HG03439 (cell line): Measurements from ENCODE around the gene DENND11.

ENCODE experiments used
- ATAC-seq: cut with Tn5 transposase; IDR thresholded peaks from one replicate; pipeline ENCODE4 v1.9.1; 2021; ENCODE audit warnings: mild to moderate bottlenecking, moderate library complexity; ENCODE audit not compliant: unreplicated experiment

Gene DENND11

GRCh38 chr7:141686074-141686473 is 15.9 kb downstream of the DENND11 start:
- ATAC-seq: no peak

GRCh38 chr7:141685285-141686023 is 16.5 kb downstream of the DENND11 start:
- no peak for ATAC-seq

GRCh38 chr7:141679014-141679413 is 23.0 kb downstream of the DENND11 start:
- ATAC-seq: no peak

GRCh38 chr7:141676618-141677017 is 25.3 kb downstream of the DENND11 start:
- ATAC-seq: no peak

- no peak for ATAC-seq
These were observed 26.3 kb downstream of the DENND11 start for GRCh38 chr7:141675436-141676215.

GRCh38 chr7:141674702-141675101 is 27.3 kb downstream of the DENND11 start:
- ATAC-seq: no peak

GRCh38 chr7:141674171-141674671 is 27.7 kb downstream of the DENND11 start:
- no peak for ATAC-seq

GRCh38 chr7:141673346-141673745 is 28.6 kb downstream of the DENND11 start:
- ATAC-seq: no peak

- no peak for ATAC-seq
These were observed 30.1 kb downstream of the DENND11 start for GRCh38 chr7:141671705-141672496.

GRCh38 chr7:141668853-141669252 is 33.1 kb downstream of the DENND11 start:
- ATAC-seq: no peak

GRCh38 chr7:141666071-141666470 is 35.9 kb downstream of the DENND11 start:
- no peak for ATAC-seq

GRCh38 chr7:141665208-141666035 is 36.5 kb downstream of the DENND11 start:
- no peak for ATAC-seq

- ATAC-seq: no peak
These were observed 37.5 kb downstream of the DENND11 start for GRCh38 chr7:141664450-141664849.

- no peak for ATAC-seq
These were observed 38.7 kb downstream of the DENND11 start for GRCh38 chr7:141663081-141663849.

- ATAC-seq: no peak
These were observed 41.7 kb downstream of the DENND11 start for GRCh38 chr7:141660259-141660658.

- ATAC-seq: no peak
These were observed 42.5 kb downstream of the DENND11 start for GRCh38 chr7:141659501-141659900.

GRCh38 chr7:141654551-141654950 is 47.4 kb downstream of the DENND11 start:
- no peak for ATAC-seq

GRCh38 chr7:141652691-141653090 is 49.3 kb downstream of the DENND11 start:
- ATAC-seq: no peak
